ENCODE results near the gene BMP6. TPM values are rescaled to one million over a fixed set of nuclear protein-coding genes. Genes with fewer than 3 reads are reported as not detected.

Gene BMP6
- total and polyA plus RNA-seq, 12 donors: 0.59 to 4.1 (median 2.6) TPM

- Histone ChIP-seq H3K9me3 (no peaks in the 10 kb centered on the region), H3K36me3 (no peaks in the 10 kb centered on the region), H3K27ac (no peak overlapping the region), H3K4me1 (peaks cover 3 to 33% (median 27%) of the 10 kb centered on the region in 9 donors), H3K27me3 (peaks cover 0 to 76% (median 32%) of the 10 kb centered on the region in 7 donors), H3K4me3 (no peak overlapping the region)
- ATAC-seq: no peak
- TF ChIP-seq CTCF (IDR thresholded peaks at IDR 0.05): no peak
- DNase-seq: no peak
- 88 to 92% methylated on average over 6 of the region's 6 CpGs for WGBS, 2 donors
- intact Hi-C loops (cut with DNase I): loop anchor here in 9 of 10 donors (1.0 to 10.0 kb wide), 16 partner anchors 181 to 501 kb away; partner anchors contain the start of genes TXNDC5 (in 3 of the 9) and BLOC1S5 (in 2 of the 9)
Observed at GRCh38 chr6:7723554-7723953, 2.3 kb upstream of the BMP6 start.

GRCh38 chr6:7725412-7725811, 487 bp upstream of the BMP6 start:
- peak overlapping the region in 9 of 10 donors; percentile 48 to 85 (median 65) for H3K4me3 ChIP-seq
- H3K9me3 ChIP-seq: no peaks in the 10 kb centered on the region
- 23 to 24% methylated on average over 10 of the region's 10 CpGs for WGBS, 2 donors
- TF ChIP-seq CTCF (IDR thresholded peaks at IDR 0.05): no peak
- intact Hi-C loops (cut with DNase I): loop anchor here in 7 of 10 donors (2.0 to 10.0 kb wide), 9 partner anchors 179 to 499 kb away; partner anchors contain the start of gene TXNDC5 (in 2 of the 7)
- no peaks in the 10 kb centered on the region for H3K36me3 ChIP-seq
- H3K27ac ChIP-seq: no peak overlapping the region
- ATAC-seq: no peak
- H3K4me1 ChIP-seq: peaks cover 3 to 42% (median 35%) of the 10 kb centered on the region in 9 donors
- DNase-seq: no peak
- H3K27me3 ChIP-seq: peaks cover 0 to 86% (median 51%) of the 10 kb centered on the region in 7 donors

DNA sequence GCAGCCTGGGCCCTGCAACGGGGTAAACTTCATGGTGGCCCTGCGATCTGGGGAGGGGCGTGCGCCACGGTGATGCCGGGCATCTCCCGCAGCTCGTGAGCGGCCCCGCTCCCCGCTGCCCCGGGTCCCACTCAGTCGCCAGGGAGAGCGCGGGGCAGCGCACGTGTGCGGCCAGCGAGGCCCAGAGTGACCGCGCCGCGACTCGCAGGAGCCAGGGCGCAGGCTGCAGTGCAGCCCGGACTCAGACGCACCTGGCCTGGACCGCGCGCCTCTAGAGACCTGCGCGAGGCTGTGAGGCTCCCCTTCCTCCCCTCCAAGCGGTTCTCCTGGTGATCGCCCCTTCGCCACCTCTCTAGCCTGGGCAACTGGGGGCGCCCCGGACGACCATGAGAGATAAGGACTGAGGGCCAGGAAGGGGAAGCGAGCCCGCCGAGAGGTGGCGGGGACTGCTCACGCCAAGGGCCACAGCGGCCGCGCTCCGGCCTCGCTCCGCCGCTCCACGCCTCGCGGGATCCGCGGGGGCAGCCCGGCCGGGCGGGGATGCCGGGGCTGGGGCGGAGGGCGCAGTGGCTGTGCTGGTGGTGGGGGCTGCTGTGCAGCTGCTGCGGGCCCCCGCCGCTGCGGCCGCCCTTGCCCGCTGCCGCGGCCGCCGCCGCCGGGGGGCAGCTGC, 652 bp downstream of the BMP6 start:
- ATAC-seq (peak in 5 of 8 donors; percentile 13 to 55 (median 25)), DNase-seq (peak in 1 of 2 donors; percentile 13)
- intact Hi-C loops (cut with DNase I): loop anchor here in 7 of 10 donors (5.0 to 10.0 kb wide), 7 partner anchors 178 to 498 kb away; partner anchors contain the start of gene TXNDC5 (in 2 of the 7)
- Histone ChIP-seq H3K9me3 (no peaks in the 10 kb centered on the region), H3K36me3 (no peaks in the 10 kb centered on the region), H3K4me3 (peak overlapping the region; percentile 45 to 85 (median 64)), H3K4me1 (peaks cover 3 to 49% (median 35%) of the 10 kb centered on the region in 9 donors), H3K27ac (peak overlapping the region in 1 of 10 donors; percentile 11), H3K27me3 (peaks cover 0 to 86% (median 62%) of the 10 kb centered on the region in 7 donors)
- WGBS, 2 donors: 1% methylated on average over 73 of the region's 73 CpGs
- no peak for TF ChIP-seq CTCF (IDR thresholded peaks at IDR 0.05)

- H3K9me3 ChIP-seq: no peaks in the 10 kb centered on the region
- no peaks in the 10 kb centered on the region for H3K36me3 ChIP-seq
- peaks cover 3 to 55% (median 35%) of the 10 kb centered on the region in 9 donors for H3K4me1 ChIP-seq
- intact Hi-C loops (cut with DNase I): loop anchor here in 7 of 10 donors (5.0 to 10.0 kb wide), 7 partner anchors 177 to 497 kb away; partner anchors contain the start of gene TXNDC5 (in 2 of the 7)
- no peak for ATAC-seq
- DNase-seq: peak in 1 of 2 donors; percentile 12
- WGBS, 2 donors: 0 to 1% methylated on average over 92 to 97 of the region's 97 CpGs
- no peak overlapping the region for H3K27ac ChIP-seq
- TF ChIP-seq CTCF (IDR thresholded peaks at IDR 0.05): no peak
- H3K27me3 ChIP-seq: peaks cover 0 to 94% (median 68%) of the 10 kb centered on the region in 7 donors
- H3K4me3 ChIP-seq: peak overlapping the region; percentile 40 to 85 (median 64)
Observed at GRCh38 chr6:7727086-7727945, 1.4 kb downstream of the BMP6 start.

Measured in heart right ventricle (tissue), 16 donors.